Measurements from ENCODE around the gene MIER2.
"Not testable (repeated sequence)": the region's sequence is repeated elsewhere in the genome, so short reads cannot be mapped to it uniquely, and the experiment has no call there.

- TF ChIP-seq CTCF (IDR thresholded peaks at IDR 0.05; ENCODE audit: low read length); EZH2 (optimal IDR thresholded peaks at IDR 0.05; ENCODE audit: low read depth, low read length): not testable (repeated sequence)
These were observed 36.1 kb upstream of the MIER2 start for GRCh38 chr19:380618-381219.

Data from MM.1S (cell line).